BJ (cell line): ENCODE results near the gene TBL1XR1. TPM values are rescaled to one million over a fixed set of nuclear protein-coding genes. Genes with fewer than 3 reads are reported as not detected.

Experiments used
- CTCF ChIA-PET: fragments of 350-600 bp; formaldehyde crosslinking; extraction: SDS; loops from one replicate; lab custom pipeline; 2021; ENCODE audit warnings: antibody characterized with exemption, inconsistent platforms; lab: Yijun Ruan, JAX
- POLR2A ChIA-PET: fragments of 300-600 bp; sonication (Branson Sonifier 250); formaldehyde crosslinking; extraction: SDS; loops from one replicate; lab custom pipeline; 2021; ENCODE audit warnings: antibody characterized with exemption; lab: Charles Lee
- DNase-seq: peaks from one replicate; pipeline ENCODE4 v3.0.0-alpha.2; 2011; ENCODE audit warnings: low read depth
- H3K27me3 ChIP-seq: 2 replicates; pipeline ENCODE4 v1.6.0; 2011; ENCODE audit warnings: low read length; ENCODE audit not compliant: control insufficient read depth, insufficient read depth
- H3K36me3 ChIP-seq: 2 replicates; pipeline ENCODE4 v1.5.1; 2011; ENCODE audit warnings: low read length; ENCODE audit not compliant: control insufficient read depth, insufficient read depth
- H3K4me3 ChIP-seq: 2 replicates; pipeline ENCODE4 v1.5.1; 2011; ENCODE audit warnings: low read depth, mild to moderate bottlenecking, control low read depth, low read length
- polyA plus RNA-seq: library from polyadenylated mRNA; depleted of rRNA; stranded (reverse); fragments of >200 nt; gene quantifications from 2 replicates; pipeline ENCODE4 v1.2.3, GENCODE V29; 2011
- TF ChIP-seq, protein P1 (sequence below): IDR thresholded peaks from 2 replicates; pipeline ENCODE4 v1.5.1; 2011; ENCODE audit warnings: low read depth, mild to moderate bottlenecking, control low read depth, inconsistent platforms, low read length, moderate library complexity; ENCODE audit not compliant: insufficient read depth

The TBL1XR1 gene
- polyA plus RNA-seq, 1 experiment: 95.4 TPM

DNA sequence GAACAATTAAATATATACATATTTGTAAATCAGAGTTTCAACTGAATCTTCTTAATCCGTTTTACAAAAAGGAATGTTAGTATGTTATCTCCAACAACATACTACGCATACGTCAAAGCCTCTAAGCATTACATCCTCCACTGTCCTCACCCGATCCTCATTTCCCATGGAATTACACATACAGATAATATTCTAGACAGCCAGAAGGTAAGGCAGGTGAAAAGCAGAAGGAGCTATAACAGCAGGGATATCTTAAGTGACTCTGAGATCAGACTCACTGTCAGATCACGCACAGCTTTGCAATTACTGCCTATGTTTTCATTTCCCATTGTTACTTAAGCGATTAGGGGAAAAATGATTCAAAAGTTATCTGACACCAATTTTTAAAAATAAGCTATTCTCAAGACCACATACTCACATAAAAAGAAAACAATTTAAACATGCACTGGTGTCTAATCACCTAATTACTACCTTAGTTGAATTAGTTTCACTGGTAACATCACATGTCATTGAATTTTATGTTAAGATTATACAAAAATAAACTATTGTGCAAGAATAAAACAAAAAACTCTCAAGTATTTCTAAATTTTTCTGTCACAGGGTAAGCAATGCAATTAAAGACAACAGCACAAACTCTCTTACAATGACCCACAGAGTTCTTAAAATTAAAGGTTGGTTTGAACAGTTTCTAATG is 92.8 kb downstream of the TBL1XR1 start:
- TF ChIP-seq, protein P1, sequence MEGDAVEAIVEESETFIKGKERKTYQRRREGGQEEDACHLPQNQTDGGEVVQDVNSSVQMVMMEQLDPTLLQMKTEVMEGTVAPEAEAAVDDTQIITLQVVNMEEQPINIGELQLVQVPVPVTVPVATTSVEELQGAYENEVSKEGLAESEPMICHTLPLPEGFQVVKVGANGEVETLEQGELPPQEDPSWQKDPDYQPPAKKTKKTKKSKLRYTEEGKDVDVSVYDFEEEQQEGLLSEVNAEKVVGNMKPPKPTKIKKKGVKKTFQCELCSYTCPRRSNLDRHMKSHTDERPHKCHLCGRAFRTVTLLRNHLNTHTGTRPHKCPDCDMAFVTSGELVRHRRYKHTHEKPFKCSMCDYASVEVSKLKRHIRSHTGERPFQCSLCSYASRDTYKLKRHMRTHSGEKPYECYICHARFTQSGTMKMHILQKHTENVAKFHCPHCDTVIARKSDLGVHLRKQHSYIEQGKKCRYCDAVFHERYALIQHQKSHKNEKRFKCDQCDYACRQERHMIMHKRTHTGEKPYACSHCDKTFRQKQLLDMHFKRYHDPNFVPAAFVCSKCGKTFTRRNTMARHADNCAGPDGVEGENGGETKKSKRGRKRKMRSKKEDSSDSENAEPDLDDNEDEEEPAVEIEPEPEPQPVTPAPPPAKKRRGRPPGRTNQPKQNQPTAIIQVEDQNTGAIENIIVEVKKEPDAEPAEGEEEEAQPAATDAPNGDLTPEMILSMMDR: no peak
- CTCF ChIA-PET: no interaction called here
- POLR2A ChIA-PET: no interaction called here
- Histone ChIP-seq H3K36me3 (no peaks in the 10 kb centered on the region), H3K27me3 (no peaks in the 10 kb centered on the region), H3K4me3 (no peak overlapping the region)
- DNase-seq: no peak

- TF ChIP-seq, protein P1: no peak
- no peak for DNase-seq
- ChIA-PET CTCF (no interaction called here), POLR2A (no interaction called here)
- Histone ChIP-seq H3K4me3 (no peak overlapping the region), H3K36me3 (no peaks in the 10 kb centered on the region), H3K27me3 (no peaks in the 10 kb centered on the region)
Observed at GRCh38 chr3:177102553-177102952, 94.7 kb downstream of the TBL1XR1 start.

- Histone ChIP-seq H3K36me3 (no peaks in the 10 kb centered on the region), H3K4me3 (no peak overlapping the region), H3K27me3 (no peaks in the 10 kb centered on the region)
- ChIA-PET POLR2A (no interaction called here), CTCF (no interaction called here)
- DNase-seq: no peak
- TF ChIP-seq, protein P1: no peak
Observed at GRCh38 chr3:177098551-177098950, 98.7 kb downstream of the TBL1XR1 start.

DNA sequence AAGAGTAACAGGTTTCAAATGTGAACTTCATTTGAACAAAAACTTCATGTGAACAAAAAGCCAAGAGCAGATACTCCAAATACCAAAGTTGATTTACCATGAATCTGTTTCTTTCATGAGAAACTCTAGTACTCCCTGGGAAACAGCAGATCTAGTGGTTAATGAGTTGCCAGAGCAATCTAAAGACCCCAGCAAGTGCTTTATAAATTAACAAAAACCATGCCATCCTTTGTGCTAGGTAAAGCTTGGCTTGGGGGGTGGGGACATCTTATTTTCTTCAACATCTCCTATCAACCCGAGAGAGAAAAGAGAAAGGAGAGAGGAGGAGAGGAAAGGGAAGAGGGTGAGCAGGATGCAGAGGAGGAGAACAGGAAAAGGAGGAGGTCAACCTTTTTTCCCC is 100.7 kb downstream of the TBL1XR1 start:
- TF ChIP-seq, protein P1: no peak

DNA sequence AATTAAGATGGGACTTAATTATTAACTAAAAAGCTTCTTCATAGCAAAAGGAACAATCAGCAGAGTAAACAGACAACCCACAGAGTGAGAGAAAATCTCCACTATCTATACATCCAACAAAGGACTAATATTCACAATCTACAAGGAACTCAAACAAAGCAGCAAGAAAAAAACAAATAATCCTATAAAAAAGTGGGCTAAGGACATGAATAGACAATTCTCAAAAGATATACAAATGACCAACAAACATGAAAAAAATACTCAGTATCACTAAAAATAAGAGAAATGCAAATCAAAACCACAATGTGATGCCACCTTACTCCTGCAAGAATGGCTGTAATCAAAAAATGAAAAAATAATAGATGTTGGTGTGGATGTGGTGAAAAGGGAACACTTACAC is 103.3 kb downstream of the TBL1XR1 start:
- ChIA-PET CTCF (no interaction called here), POLR2A (no interaction called here)
- Histone ChIP-seq H3K36me3 (no peaks in the 10 kb centered on the region), H3K4me3 (no peak overlapping the region), H3K27me3 (no peaks in the 10 kb centered on the region)
- TF ChIP-seq, protein P1: no peak
- DNase-seq: no peak

More for the DNA sequence above, 100.7 kb downstream of the TBL1XR1 start:
- no peak overlapping the region for H3K4me3 ChIP-seq
- ChIA-PET POLR2A (no interaction called here), CTCF (no interaction called here)
- no peaks in the 10 kb centered on the region for H3K27me3 ChIP-seq
- no peak for DNase-seq
- no peaks in the 10 kb centered on the region for H3K36me3 ChIP-seq
